Caco-2 (cell line): Measurements from ENCODE around the gene SLC6A18. TPM values are rescaled to one million over a fixed set of nuclear protein-coding genes. Genes with fewer than 3 reads are reported as not detected.

Experiments used
- BruUV-seq: library from RNA; stranded (reverse); fragments of 400-500 nt; replicated peaks from 2 replicates; lab custom pipeline; 2021; lab: Mats Ljungman, UMichigan
- CTCF ChIA-PET: fragments of 300-600 bp; sonication (Branson Sonifier 250); formaldehyde crosslinking; loops from one replicate; lab custom pipeline; 2022; ENCODE audit warnings: antibody characterized with exemption; lab: Charles Lee
- POLR2A ChIA-PET: fragments of 300-600 bp; sonication (Branson Sonifier 250); formaldehyde crosslinking; loops from one replicate; lab custom pipeline; 2022; ENCODE audit warnings: antibody characterized with exemption; lab: Charles Lee
- DNase-seq, 2 experiments: peaks; one replicate each; pipeline versions ENCODE4 v3.0.0 to v3.0.0-alpha.2; 2020 to 2022
- H3K27me3 ChIP-seq: replicated peaks from 2 replicates; pipeline ENCODE4 v1.6.0; 2011; ENCODE audit warnings: low read length; ENCODE audit not compliant: control insufficient read depth, insufficient read depth
- H3K36me3 ChIP-seq: 2 replicates; pipeline ENCODE4 v1.5.1; 2011; ENCODE audit warnings: low read length; ENCODE audit not compliant: control insufficient read depth, insufficient read depth
- H3K4me1 ChIP-seq: fragments of 250-450 bp; sonication (Bioruptor Pico); 2 replicates; pipeline ENCODE4 v1.5.1; 2020; ENCODE audit warnings: mild to moderate bottlenecking
- H3K4me3 ChIP-seq: 2 replicates; pipeline ENCODE4 v1.5.1; 2011; ENCODE audit warnings: low read depth, mild to moderate bottlenecking, control low read depth, low read length
- H3K9me3 ChIP-seq: fragments of 250-450 bp; sonication (Bioruptor Pico); 2 replicates; pipeline ENCODE4 v1.5.1; 2020; ENCODE audit warnings: mild to moderate bottlenecking, moderate library complexity
- H3K27ac Mint-ChIP-seq: one replicate; pipeline ENCODE4 v1.8.0; 2022; ENCODE audit warnings: mixed read lengths; ENCODE audit not compliant: unreplicated experiment
- H3K27me3 Mint-ChIP-seq: one replicate; pipeline ENCODE4 v1.8.0; 2022; ENCODE audit warnings: mixed read lengths; ENCODE audit not compliant: insufficient read depth, unreplicated experiment
- H3K36me3 Mint-ChIP-seq: one replicate; pipeline ENCODE4 v1.8.0; 2022; ENCODE audit warnings: mild to moderate bottlenecking, mixed read lengths; ENCODE audit not compliant: insufficient read depth, unreplicated experiment
- H3K4me1 Mint-ChIP-seq: one replicate; pipeline ENCODE4 v1.8.0; 2022; ENCODE audit warnings: low read depth, mixed read lengths; ENCODE audit not compliant: unreplicated experiment
- H3K4me3 Mint-ChIP-seq: one replicate; pipeline ENCODE4 v1.8.0; 2022; ENCODE audit warnings: mild to moderate bottlenecking, moderate library complexity, mixed read lengths; ENCODE audit not compliant: unreplicated experiment
- H3K9me3 Mint-ChIP-seq: one replicate; pipeline ENCODE4 v1.8.0; 2022; ENCODE audit warnings: mixed read lengths; ENCODE audit not compliant: unreplicated experiment
- CTCF ChIP-seq, 2 experiments: fragments of 200-600 bp in 1 of 2; IDR thresholded peaks; 1 replicate in 1 of 2; 2 replicates in 1 of 2; pipeline versions ENCODE4 v1.5.1 to v1.8.0; 2011 to 2022; ENCODE audit warnings: antibody characterized with exemption in 1 of 2, control low read depth in 1 of 2, inconsistent platforms in 1 of 2, low read depth in 1 of 2, low read length in 1 of 2, mild to moderate bottlenecking in 1 of 2, moderate library complexity in 1 of 2; ENCODE audit not compliant: insufficient read depth in 1 of 2, severe bottlenecking in 1 of 2, unreplicated experiment in 1 of 2
- intact Hi-C: fragments of 100-400 bp; cut with micrococcal nuclease; formaldehyde crosslinking; loops from one replicate; pipeline ENCODE4 v1.10.0; 2022; ENCODE audit not compliant: unreplicated experiment
- total RNA-seq: library from RNA; stranded (reverse); gene quantifications from 2 replicates; pipeline ENCODE4 v1.2.3, GENCODE V29; 2022

Gene SLC6A18
- total RNA-seq, 1 experiment from 2014 or later, result not detected

GRCh38 chr5:1295650-1296037 is 70.5 kb downstream of the SLC6A18 start:
- CTCF ChIA-PET, result no interaction called here
- H3K4me3 ChIP-seq, result no peak overlapping the region
- Mint-ChIP-seq H3K36me3 (no peaks in the 10 kb centered on the region), H3K27me3 (no peaks in the 10 kb centered on the region), H3K9me3 (no peaks in the 10 kb centered on the region), H3K27ac (no peak overlapping the region), H3K4me3 (no peak overlapping the region), H3K4me1 (no peaks in the 10 kb centered on the region)
- peaks cover 6% of the 10 kb centered on the region for H3K4me1 ChIP-seq
- DNase-seq, result peak in 1 of 2 experiments; percentile 32
- no peaks in the 10 kb centered on the region for H3K36me3 ChIP-seq
- no peak for TF ChIP-seq CTCF (IDR thresholded peaks at IDR 0.05; ENCODE audit: insufficient read depth in 1 of 2, low read depth in 1 of 2, low read length in 1 of 2, severe bottlenecking in 1 of 2, unreplicated experiment in 1 of 2)
- intact Hi-C loops, result no loop called here
- no peaks in the 10 kb centered on the region for H3K27me3 ChIP-seq
- no peaks in the 10 kb centered on the region for H3K9me3 ChIP-seq
- POLR2A ChIA-PET, result no interaction called here
- no TSS peak for BruUV-seq

Other genes with a start within 250 kb of the SLC6A18 start
- gene NKD2, start 216.6 kb upstream of the SLC6A18 start, total RNA-seq, result 13.6 and 17.7 TPM in 2 replicates
- 41.7 and 42.0 TPM in 2 replicates for gene SLC12A7, start 113.3 kb upstream of the SLC6A18 start, total RNA-seq
- gene SLC6A19, start 23.8 kb upstream of the SLC6A18 start, total RNA-seq, result 0.29 and 0.32 TPM in 2 replicates
- gene TERT, start 69.7 kb downstream of the SLC6A18 start, total RNA-seq, result 5.1 and 6.1 TPM in 2 replicates
- 114 and 122 TPM in 2 replicates for gene CLPTM1L, start 119.7 kb downstream of the SLC6A18 start, total RNA-seq
- gene SLC6A3, start 220.1 kb downstream of the SLC6A18 start, total RNA-seq, result not detected in 2 replicates